H1 (cell line): Measurements from ENCODE around the gene RPL21. TPM values are rescaled to one million over a fixed set of nuclear protein-coding genes. Genes with fewer than 3 reads are reported as not detected.

Source experiments
- ASH2L ChIP-seq: fragments of 200-600, 300-600 bp; sonication (generic); IDR thresholded peaks from one replicate; pipeline ENCODE4 v1.7.1; 2017; ENCODE audit warnings: low read length
- polyA plus RNA-seq, 7 experiments: library from polyadenylated mRNA; depleted of rRNA in 3 of 7; stranded (reverse) in 5 of 7; unstranded in 2 of 7; fragments of >200 nt in 5 of 7; fragments of 200-250 nt in 2 of 7; gene quantifications; 1 replicate in 5 of 7; 2 replicates in 1 of 7; 4 replicates in 1 of 7; pipeline versions ENCODE4 v1.2.1 to v1.2.3, GENCODE V29; 2011 to 2013; ENCODE audit warnings: missing spikeins in 2 of 7, mixed read lengths in 2 of 7
- total RNA-seq: library from RNA; stranded (reverse); fragmentation: NEBNext Ultra II Directional; extraction: Animal tissue kit (Norgen Biotek cat#: 25700); gene quantifications from 2 replicates; pipeline ENCODE4 v1.2.1, GENCODE V29; 2021
- TF ChIP-seq, protein P1 (sequence below): IDR thresholded peaks from 2 replicates; pipeline ENCODE4 v1.6.1; 2011; ENCODE audit warnings: low read length, improper control_type of control experiment

RPL21 gene
- total and polyA plus RNA-seq, 2 of the 8 experiments (the other 6 are each of a cell fraction or from before 2014, with no cell fraction given) = 624 to 1,283 TPM

DNA sequence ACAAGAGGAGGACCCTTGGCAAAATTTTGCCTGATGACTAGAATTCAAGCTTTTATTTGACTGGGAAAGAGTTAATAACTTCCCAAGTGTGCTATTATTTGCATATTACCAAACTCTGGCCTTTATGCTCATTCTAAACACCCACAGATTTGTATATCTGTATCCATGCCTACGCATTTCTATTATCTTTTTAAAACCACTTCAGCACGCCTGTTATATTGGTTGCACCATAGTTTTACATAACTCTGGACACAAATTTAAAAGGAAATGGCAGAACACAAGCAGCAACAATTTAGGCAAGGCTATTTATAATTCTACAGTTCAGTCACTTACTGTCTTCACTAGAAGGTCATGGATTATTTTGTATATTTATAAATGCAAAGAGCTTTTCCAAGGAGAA, 15.6 kb downstream of the RPL21 start (continued):
- TF ChIP-seq, protein P1, sequence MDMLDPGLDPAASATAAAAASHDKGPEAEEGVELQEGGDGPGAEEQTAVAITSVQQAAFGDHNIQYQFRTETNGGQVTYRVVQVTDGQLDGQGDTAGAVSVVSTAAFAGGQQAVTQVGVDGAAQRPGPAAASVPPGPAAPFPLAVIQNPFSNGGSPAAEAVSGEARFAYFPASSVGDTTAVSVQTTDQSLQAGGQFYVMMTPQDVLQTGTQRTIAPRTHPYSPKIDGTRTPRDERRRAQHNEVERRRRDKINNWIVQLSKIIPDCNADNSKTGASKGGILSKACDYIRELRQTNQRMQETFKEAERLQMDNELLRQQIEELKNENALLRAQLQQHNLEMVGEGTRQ = no peak
- TF ChIP-seq ASH2L = no peak
